ENCODE measurements around the gene XAB2.

Gene XAB2

DNA sequence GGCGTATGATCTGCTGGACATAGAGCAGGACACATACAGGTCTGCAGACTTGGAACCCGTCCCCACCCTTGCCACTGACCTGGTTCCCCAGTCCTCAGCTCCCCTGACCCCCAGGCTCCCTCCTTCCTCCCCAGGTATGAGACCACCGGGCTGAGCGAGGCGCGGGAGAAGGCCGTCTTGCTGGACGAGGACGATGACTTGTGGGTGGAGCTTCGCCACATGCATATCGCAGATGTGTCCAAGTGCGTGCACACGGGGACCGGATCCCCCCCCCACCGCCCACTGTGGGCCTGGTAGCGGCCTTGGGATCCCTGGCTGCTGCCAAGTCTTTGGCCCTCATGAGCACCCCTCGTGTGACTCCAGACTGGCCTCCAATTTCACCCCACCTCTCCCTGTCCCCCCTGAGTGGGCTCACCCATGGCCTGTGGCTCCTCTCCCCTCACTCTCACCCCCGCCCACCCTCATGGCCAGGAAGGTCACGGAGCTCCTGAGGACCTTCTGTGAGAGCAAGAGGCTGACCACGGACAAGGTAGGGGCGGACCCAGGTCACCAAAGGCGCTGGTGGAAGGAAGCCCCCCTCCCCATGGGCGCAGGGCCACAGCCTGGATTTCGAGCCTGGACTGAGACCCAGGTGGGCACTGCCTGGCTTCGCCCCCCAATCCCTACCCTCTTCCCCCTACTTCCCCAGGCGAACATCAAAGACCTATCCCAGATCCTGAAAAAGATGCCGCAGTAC lies 13.1 kb upstream of the XAB2 start:
- no peaks in the 10 kb centered on the region for H3K9me3 ChIP-seq (ENCODE audit: control insufficient read depth, low read length)
- no peak overlapping the region for H3K27ac ChIP-seq (ENCODE audit: insufficient read depth, low read length, poor library complexity, severe bottlenecking)
- DNase-seq, result no peak
- no peaks in the 10 kb centered on the region for H3K27me3 ChIP-seq (replicated peaks; ENCODE audit: control insufficient read depth, insufficient read depth, low read length, poor library complexity, severe bottlenecking)
- peaks cover 13% of the 10 kb centered on the region for H3K4me1 ChIP-seq (ENCODE audit: control insufficient read depth, insufficient read depth, low read length, poor library complexity, severe bottlenecking)
- H3K36me3 ChIP-seq (ENCODE audit: control insufficient read depth, insufficient read depth, low read length), result peaks cover 23% of the 10 kb centered on the region
- no peak overlapping the region for H3K4me3 ChIP-seq (ENCODE audit: insufficient read depth, low read depth, low read length, poor library complexity, severe bottlenecking)

DNA sequence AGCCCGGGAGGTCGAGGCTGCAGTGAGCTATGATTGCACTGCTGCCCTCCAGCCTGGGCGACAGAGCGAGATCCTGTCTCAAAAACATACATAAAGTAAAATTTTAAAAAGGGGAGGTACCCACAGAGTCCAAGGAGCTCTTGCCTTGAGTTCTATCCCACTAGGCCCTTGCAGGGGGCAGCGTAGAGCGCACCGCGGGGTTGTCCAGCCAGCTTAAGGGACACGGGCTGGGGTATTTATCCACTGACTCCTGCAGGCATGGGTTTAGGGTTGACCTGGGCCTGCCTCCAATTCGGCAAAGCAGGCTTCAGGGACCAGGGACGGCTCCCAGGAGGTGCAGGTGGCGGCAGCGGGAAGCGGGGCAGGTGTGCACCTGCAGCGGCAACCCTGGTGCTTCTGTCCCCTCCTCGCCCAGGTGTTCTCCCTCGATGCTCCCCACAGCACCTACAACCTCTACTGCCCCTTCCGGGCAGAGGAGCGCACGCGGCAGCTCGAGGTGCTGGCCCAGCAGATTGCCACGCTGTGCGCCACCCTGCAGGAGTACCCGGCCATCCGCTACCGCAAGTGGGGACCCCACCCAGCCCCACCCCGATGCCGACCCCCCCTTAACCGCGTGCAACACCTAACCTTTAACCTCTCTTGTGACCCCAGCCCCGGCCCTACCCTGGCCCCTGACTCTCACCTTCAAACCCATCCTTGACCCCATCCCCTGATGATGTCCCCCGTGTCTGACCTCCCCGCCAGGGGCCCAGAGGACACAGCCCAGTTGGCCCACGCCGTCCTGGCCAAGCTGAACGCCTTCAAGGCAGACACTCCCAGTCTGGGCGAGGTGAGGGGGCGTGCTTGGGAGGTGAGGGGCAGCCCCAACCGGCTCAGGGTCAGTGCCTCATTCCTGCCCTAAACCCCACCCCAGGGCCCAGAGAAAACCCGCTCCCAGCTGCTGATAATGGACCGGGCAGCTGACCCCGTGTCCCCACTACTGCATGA lies 12.2 kb upstream of the XAB2 start:
- no peak for DNase-seq
- Histone ChIP-seq H3K4me3 (ENCODE audit: insufficient read depth, low read depth, low read length, poor library complexity, severe bottlenecking) (no peak overlapping the region), H3K4me1 (ENCODE audit: control insufficient read depth, insufficient read depth, low read length, poor library complexity, severe bottlenecking) (peaks cover 14% of the 10 kb centered on the region), H3K27me3 (replicated peaks; ENCODE audit: control insufficient read depth, insufficient read depth, low read length, poor library complexity, severe bottlenecking) (no peaks in the 10 kb centered on the region), H3K27ac (ENCODE audit: insufficient read depth, low read length, poor library complexity, severe bottlenecking) (no peak overlapping the region), H3K9me3 (ENCODE audit: control insufficient read depth, low read length) (no peaks in the 10 kb centered on the region), H3K36me3 (ENCODE audit: control insufficient read depth, insufficient read depth, low read length) (peaks cover 23% of the 10 kb centered on the region)

DNA sequence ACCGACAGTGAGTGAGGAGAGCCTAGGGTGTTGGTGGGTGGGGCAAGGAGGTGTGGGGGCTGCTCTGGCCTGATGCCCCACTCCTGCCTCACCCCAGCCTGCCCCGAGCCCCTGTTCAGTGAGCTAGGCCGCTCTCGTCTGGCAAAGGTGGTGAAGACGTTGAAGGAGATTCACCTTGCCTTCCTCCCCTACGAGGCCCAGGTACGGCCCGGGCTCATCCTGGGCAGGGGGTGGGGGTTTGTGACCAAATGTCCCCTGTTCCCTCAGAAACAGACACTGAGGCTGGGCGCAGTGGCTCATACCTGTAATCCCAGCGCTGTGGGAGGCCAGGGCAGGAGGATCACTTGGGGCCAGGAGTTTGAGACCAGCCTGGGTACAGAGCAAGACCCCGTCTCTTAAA lies 11.5 kb upstream of the XAB2 start:
- DNase-seq, result no peak
- no peaks in the 10 kb centered on the region for H3K9me3 ChIP-seq (ENCODE audit: control insufficient read depth, low read length)
- H3K27ac ChIP-seq (ENCODE audit: insufficient read depth, low read length, poor library complexity, severe bottlenecking), result no peak overlapping the region
- H3K4me3 ChIP-seq (ENCODE audit: insufficient read depth, low read depth, low read length, poor library complexity, severe bottlenecking), result no peak overlapping the region
- peaks cover 23% of the 10 kb centered on the region for H3K36me3 ChIP-seq (ENCODE audit: control insufficient read depth, insufficient read depth, low read length)
- no peaks in the 10 kb centered on the region for H3K27me3 ChIP-seq (replicated peaks; ENCODE audit: control insufficient read depth, insufficient read depth, low read length, poor library complexity, severe bottlenecking)
- peaks cover 18% of the 10 kb centered on the region for H3K4me1 ChIP-seq (ENCODE audit: control insufficient read depth, insufficient read depth, low read length, poor library complexity, severe bottlenecking)

DNA sequence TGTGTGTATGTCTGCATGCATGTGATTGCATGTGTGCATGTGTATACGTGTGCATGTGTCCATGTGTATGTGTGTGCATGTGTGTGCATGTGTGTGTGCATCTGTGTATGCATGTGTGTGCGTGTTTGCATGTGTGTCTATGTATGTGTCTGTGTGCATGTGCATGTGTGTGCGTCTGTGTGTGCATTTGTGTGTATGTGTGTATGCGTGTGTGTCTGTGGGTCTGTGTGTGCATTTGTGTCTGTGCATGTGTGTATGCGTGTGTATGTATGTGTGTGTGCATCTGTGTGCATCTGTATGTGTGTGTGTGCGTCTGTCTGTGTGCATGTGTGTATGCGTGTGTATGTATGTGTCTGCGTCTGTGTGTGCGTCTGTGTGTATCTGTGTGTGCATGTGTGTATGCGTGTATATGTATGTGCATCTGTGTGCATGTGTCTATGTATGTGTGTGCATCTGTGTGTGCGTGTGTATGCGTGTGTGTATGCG lies 10.6 kb upstream of the XAB2 start:
- no peak overlapping the region for H3K4me3 ChIP-seq (ENCODE audit: insufficient read depth, low read depth, low read length, poor library complexity, severe bottlenecking)
- no peak for DNase-seq
- H3K27ac ChIP-seq (ENCODE audit: insufficient read depth, low read length, poor library complexity, severe bottlenecking), result no peak overlapping the region
- H3K36me3 ChIP-seq (ENCODE audit: control insufficient read depth, insufficient read depth, low read length), result peaks cover 20% of the 10 kb centered on the region
- H3K27me3 ChIP-seq (replicated peaks; ENCODE audit: control insufficient read depth, insufficient read depth, low read length, poor library complexity, severe bottlenecking), result no peaks in the 10 kb centered on the region
- peaks cover 18% of the 10 kb centered on the region for H3K4me1 ChIP-seq (ENCODE audit: control insufficient read depth, insufficient read depth, low read length, poor library complexity, severe bottlenecking)
- no peaks in the 10 kb centered on the region for H3K9me3 ChIP-seq (ENCODE audit: control insufficient read depth, low read length)

DNA sequence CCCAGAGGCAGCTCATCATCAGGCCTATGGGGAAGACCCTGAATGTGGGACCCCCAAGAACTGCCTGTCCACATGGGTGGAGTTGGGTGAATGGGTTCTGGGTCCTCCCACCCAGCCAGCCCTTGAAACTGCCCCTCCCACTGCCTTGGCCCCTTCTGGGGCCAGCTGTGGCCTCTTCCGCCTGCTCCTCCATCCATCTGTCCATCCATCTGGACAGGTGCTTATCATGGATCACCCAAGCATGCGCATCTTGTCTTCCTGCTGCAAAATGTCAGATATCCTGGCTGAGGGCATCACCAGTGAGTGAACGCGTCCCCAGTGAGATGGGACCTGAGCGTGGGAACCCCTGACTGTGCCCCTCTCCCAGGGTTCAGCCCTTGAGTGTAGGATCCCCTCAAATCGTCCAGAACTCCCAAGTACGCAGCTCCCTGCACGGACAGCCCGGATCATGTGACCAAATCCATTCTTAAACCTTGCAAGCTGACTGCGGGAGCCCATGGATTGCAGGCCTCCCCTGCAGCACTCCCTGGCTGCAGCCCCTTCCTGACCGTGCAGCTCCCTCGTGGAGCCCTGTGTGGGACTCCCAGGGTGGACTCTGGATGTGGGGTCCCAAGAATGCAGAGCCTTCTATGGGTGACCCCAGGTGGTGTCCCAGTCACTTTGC lies 9.6 kb upstream of the XAB2 start:
- Histone ChIP-seq H3K36me3 (ENCODE audit: control insufficient read depth, insufficient read depth, low read length) (peaks cover 16% of the 10 kb centered on the region), H3K27me3 (replicated peaks; ENCODE audit: control insufficient read depth, insufficient read depth, low read length, poor library complexity, severe bottlenecking) (no peaks in the 10 kb centered on the region), H3K4me3 (ENCODE audit: insufficient read depth, low read depth, low read length, poor library complexity, severe bottlenecking) (no peak overlapping the region), H3K9me3 (ENCODE audit: control insufficient read depth, low read length) (no peaks in the 10 kb centered on the region), H3K4me1 (ENCODE audit: control insufficient read depth, insufficient read depth, low read length, poor library complexity, severe bottlenecking) (peaks cover 18% of the 10 kb centered on the region), H3K27ac (ENCODE audit: insufficient read depth, low read length, poor library complexity, severe bottlenecking) (no peak overlapping the region)
- DNase-seq, result no peak

DNA sequence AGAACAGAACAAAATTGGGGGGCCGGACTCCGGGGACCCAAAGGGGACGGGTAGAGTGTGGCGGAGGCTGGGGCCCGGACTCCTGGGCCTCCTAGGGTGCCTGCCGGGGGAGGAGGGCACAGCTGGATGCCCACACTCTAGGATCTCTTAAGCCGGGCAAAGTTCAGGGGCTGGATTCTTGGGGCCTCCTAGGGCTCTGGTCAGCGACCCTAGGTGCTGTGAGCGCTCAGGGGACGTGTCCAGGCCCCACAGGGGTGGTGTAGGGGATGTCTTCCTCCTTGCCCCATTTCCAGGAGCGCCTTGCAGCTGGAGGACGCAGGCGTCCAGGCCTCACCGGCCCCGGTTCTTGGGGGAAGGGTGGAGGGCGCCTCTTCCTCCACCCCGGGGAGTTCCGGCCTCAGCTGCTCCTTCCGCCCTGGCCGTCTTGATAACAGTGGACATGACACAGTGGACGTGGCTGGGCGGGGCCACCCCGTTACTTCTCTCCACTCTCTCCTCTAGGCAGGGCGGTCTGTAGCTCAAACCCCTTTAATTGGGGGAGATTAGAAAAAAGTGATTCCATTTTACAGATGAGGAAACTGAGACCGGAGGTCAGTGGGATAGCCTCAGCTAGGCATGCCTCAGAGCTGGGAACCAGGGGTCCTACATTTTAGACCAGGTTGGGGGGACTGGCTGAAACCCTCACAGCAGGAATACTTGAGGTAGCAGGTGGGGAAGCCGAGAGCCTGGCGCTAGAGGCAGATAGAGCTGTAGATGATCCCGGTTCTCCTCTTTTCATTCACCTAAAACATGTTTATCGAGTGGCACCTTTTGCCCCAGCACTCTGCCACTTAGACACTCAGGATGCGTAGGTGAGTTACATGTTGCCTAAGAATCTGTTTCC lies 8.3 kb upstream of the XAB2 start:
- no peak for DNase-seq
- Histone ChIP-seq H3K27ac (ENCODE audit: insufficient read depth, low read length, poor library complexity, severe bottlenecking) (peak overlapping the region; percentile 81), H3K4me1 (ENCODE audit: control insufficient read depth, insufficient read depth, low read length, poor library complexity, severe bottlenecking) (peaks cover 18% of the 10 kb centered on the region), H3K36me3 (ENCODE audit: control insufficient read depth, insufficient read depth, low read length) (peaks cover 14% of the 10 kb centered on the region), H3K4me3 (ENCODE audit: insufficient read depth, low read depth, low read length, poor library complexity, severe bottlenecking) (peak overlapping the region; percentile 65), H3K9me3 (ENCODE audit: control insufficient read depth, low read length) (no peaks in the 10 kb centered on the region), H3K27me3 (replicated peaks; ENCODE audit: control insufficient read depth, insufficient read depth, low read length, poor library complexity, severe bottlenecking) (no peaks in the 10 kb centered on the region)

DNA sequence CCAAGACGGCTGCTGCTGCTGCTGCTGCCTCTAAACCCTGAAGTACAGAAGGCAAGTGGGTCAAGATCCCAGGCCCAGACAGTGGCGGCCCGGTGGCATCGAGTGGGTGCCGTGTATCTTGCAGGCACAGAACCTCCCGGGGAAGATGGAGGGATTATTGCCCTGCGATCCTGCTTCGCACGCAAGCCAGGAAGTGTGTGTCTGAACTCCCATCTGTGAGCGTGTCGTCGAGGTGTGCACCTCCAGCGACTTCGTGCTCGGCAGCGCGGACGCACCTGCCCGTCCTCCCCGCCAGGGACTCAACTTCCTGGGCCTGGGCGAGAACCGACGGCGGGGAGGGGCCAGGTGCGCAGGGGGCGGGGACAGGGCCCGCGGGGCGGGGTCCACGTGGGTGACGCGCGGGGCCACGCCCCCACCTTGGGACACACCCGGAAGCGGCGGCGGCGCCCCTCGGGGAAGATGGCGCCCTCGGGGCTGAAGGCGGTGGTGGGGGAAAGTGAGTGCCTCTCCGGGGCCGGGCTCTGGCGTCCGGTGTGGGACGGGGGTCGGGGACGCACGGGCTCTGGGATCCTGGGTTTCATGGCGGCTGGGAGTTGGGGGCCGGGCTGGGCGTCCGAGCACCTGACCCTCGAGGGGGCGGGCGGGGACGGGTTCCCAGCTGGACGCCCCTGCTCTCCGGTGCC lies 7.5 kb upstream of the XAB2 start, which contains the start of gene STXBP2:
Gene STXBP2, plus strand, starts transcription at position 420 of the 683 bp plus-strand sequence. Its CDS starts 40 bp downstream, at position 460.
- Histone ChIP-seq H3K4me1 (ENCODE audit: control insufficient read depth, insufficient read depth, low read length, poor library complexity, severe bottlenecking) (peaks cover 18% of the 10 kb centered on the region), H3K4me3 (ENCODE audit: insufficient read depth, low read depth, low read length, poor library complexity, severe bottlenecking) (peak within 1 kb of the TSS; percentile 65), H3K27ac (ENCODE audit: insufficient read depth, low read length, poor library complexity, severe bottlenecking) (peak within 1 kb of the TSS; percentile 81), H3K27me3 (replicated peaks; ENCODE audit: control insufficient read depth, insufficient read depth, low read length, poor library complexity, severe bottlenecking) (no peaks in the 10 kb centered on the region), H3K36me3 (ENCODE audit: control insufficient read depth, insufficient read depth, low read length) (peaks cover 13% of the 10 kb centered on the region), H3K9me3 (ENCODE audit: control insufficient read depth, low read length) (no peaks in the 10 kb centered on the region)
- peak; percentile 91 to 94 (median 91) for DNase-seq

DNA sequence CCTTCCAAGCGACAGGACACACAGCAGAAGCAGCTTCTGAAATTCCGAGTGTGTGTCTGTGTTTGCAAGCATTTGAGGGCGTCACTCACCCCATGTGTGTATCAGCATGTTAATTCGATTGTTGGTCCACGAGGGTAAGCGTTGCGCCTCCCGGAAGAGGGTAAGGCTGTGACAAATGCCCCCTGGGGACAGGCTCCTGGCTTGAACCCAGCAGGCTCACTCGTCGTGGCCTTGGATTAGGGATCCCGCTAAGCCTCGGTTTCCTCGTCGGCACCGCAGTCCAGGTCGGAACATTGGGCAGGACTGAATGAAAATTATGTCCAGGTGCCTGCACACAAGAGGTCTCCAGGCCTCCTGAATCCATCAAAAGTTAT lies 7.0 kb upstream of the XAB2 start:
- no peaks in the 10 kb centered on the region for H3K9me3 ChIP-seq (ENCODE audit: control insufficient read depth, low read length)
- peaks cover 18% of the 10 kb centered on the region for H3K4me1 ChIP-seq (ENCODE audit: control insufficient read depth, insufficient read depth, low read length, poor library complexity, severe bottlenecking)
- H3K36me3 ChIP-seq (ENCODE audit: control insufficient read depth, insufficient read depth, low read length), result peaks cover 12% of the 10 kb centered on the region
- peak overlapping the region; percentile 2 for H3K4me3 ChIP-seq (ENCODE audit: insufficient read depth, low read depth, low read length, poor library complexity, severe bottlenecking)
- H3K27me3 ChIP-seq (replicated peaks; ENCODE audit: control insufficient read depth, insufficient read depth, low read length, poor library complexity, severe bottlenecking), result no peaks in the 10 kb centered on the region
- peak overlapping the region; percentile 81 for H3K27ac ChIP-seq (ENCODE audit: insufficient read depth, low read length, poor library complexity, severe bottlenecking)
- DNase-seq, result no peak

DNA sequence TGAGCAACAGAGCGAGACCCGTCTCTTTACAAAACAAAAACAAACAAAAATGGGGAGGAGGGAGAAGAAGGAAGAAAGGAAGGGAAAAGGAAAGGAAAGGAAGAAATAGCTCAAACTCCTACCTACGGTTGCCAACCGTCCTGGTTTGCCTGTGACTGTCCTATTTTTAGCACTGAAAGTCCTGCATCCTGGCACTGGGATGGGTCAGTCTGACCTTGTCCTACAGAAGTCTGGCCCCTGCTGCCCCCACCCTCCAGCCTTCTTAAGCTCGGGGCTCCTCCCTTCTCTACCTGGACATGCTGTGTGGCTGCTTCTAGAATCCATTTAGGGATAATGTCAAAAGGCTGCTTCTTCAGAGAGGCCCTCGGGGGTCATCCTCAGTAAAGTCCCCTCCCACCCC lies 6.3 kb upstream of the XAB2 start:
- no peak overlapping the region for H3K4me3 ChIP-seq (ENCODE audit: insufficient read depth, low read depth, low read length, poor library complexity, severe bottlenecking)
- H3K4me1 ChIP-seq (ENCODE audit: control insufficient read depth, insufficient read depth, low read length, poor library complexity, severe bottlenecking), result peaks cover 20% of the 10 kb centered on the region
- H3K9me3 ChIP-seq (ENCODE audit: control insufficient read depth, low read length), result no peaks in the 10 kb centered on the region
- H3K27ac ChIP-seq (ENCODE audit: insufficient read depth, low read length, poor library complexity, severe bottlenecking), result no peak overlapping the region
- DNase-seq, result no peak
- H3K36me3 ChIP-seq (ENCODE audit: control insufficient read depth, insufficient read depth, low read length), result peaks cover 10% of the 10 kb centered on the region
- no peaks in the 10 kb centered on the region for H3K27me3 ChIP-seq (replicated peaks; ENCODE audit: control insufficient read depth, insufficient read depth, low read length, poor library complexity, severe bottlenecking)

Measured in effector memory CD4-positive, alpha-beta T cell (primary cell).